GM19240 (cell line): Measurements from ENCODE around the gene ZNF318.
"Not testable (repeated sequence)": the region's sequence is repeated elsewhere in the genome, so short reads cannot be mapped to it uniquely, and the experiment has no call there.

Source experiments
- DNase-seq: peaks from one replicate; pipeline ENCODE4 v3.0.0; 2011; ENCODE audit warnings: low spot score; ENCODE audit not compliant: insufficient read length

ZNF318 gene

GRCh38 chr6:43336382-43336781, 33.1 kb downstream of the ZNF318 start:
- DNase-seq: no peak

- DNase-seq: no peak
These were observed 34.0 kb downstream of the ZNF318 start for GRCh38 chr6:43335469-43335868.

DNA sequence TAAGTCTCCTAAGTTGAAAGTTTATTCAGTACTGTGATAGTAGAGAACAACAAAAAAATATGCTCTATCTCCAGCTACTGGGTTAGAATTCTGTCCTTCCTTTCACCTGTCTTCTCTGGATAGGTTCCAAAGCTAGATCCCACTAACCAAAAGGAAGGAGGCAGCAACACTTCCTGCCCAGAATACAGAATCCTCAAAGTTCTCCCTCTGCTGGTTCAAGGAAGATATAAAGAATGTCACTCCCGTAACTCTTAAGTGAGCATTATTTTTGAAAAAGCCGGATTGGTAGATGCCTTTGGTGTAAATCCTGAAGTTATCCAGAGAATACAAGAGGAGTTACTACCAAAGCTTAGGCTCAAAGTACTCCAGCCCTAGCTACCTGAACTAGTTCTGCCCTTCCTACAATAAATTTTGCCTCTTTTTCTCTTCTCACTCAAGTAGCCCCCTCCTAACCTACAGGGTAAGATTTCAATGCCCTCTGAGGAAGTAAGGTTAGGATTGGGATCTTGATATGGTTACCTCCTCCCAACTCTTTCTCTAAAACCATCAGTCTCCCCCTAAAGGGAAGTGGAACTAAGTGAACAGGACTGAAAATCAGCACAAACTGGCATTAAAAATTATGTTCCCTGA, 34.9 kb downstream of the ZNF318 start:
- no peak for DNase-seq

DNA sequence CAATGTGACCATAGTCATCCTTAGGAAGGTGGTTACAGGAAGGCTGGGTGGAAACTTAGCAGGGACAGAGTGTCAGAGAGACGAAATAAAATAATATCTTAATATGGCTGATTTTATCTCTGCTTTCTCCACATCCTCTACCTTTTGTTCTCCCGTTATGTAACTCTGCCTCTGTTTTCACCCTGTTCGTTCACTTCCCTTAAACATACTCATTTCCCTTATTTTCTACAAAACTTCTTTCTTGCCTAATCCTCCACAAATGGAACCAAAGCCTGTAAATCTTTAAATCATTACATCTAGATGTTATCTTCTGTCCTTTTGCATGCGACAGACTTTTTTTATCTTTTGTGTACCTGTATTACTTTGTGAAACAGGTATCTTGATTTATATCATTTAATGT, 37.6 kb downstream of the ZNF318 start:
- DNase-seq: no peak

- no peak for DNase-seq
These were observed 38.0 kb downstream of the ZNF318 start for GRCh38 chr6:43331470-43331869.

- no peak for DNase-seq
These were observed 40.9 kb downstream of the ZNF318 start for GRCh38 chr6:43328528-43328927.

DNA sequence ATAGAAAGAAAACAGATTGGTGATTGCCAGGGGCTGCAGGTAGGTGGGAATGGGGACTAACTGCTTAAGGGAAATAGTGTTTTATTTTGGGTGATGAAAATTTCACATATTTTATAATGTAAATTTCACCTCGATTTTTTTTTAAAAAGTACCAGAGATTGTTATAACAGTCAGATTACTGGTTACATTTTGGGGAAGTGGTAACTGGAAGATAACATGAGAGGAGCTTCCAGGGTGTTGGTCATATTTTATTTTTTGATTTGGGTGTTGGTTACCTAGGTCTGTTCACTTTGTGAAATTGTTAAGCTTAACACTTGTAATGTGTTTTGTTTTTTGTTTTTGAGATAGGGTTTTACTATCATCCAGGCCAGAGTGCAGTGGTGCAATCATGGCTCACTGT, 43.6 kb downstream of the ZNF318 start:
- DNase-seq: no peak

DNA sequence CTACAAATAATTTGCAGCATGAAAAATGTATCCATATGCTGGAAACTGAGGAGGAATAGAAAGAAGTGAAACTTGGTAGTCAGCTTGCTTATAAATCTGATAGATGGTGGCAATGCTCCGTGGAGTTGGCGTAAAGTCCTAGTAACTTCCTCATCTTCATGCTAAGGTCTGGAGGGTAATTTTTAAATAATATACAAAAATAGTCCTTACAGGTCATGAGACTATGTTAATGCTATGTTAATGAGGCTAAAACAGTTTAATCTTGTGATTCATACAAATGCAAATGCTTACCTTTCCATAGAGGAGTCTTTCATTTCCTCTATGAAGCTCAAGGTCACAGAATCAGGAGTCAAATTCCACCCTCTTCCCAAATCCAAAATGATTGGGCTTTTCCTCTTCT, 51.4 kb downstream of the ZNF318 start:
- DNase-seq: no peak

DNA sequence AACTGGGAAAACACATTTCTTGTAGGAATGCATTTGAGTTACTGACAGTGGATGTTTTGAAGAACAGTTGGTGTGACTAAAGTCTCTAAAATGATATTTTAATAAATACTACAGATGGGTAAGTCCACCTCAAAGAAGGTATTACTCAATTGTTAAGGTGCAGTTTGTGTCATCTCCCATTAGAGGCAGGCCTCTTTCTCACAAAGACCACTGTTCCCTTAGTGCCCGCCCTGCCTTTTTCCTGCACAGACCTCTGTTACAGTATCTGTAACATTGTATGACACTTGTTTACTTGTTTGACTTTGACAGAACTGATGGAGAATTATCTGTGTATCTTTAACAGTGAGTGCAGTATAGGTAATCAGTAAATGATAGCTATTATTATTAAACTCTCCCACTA, 55.6 kb downstream of the ZNF318 start:
- DNase-seq: no peak

- DNase-seq: no peak
These were observed 57.8 kb downstream of the ZNF318 start for GRCh38 chr6:43311666-43312065.

DNA sequence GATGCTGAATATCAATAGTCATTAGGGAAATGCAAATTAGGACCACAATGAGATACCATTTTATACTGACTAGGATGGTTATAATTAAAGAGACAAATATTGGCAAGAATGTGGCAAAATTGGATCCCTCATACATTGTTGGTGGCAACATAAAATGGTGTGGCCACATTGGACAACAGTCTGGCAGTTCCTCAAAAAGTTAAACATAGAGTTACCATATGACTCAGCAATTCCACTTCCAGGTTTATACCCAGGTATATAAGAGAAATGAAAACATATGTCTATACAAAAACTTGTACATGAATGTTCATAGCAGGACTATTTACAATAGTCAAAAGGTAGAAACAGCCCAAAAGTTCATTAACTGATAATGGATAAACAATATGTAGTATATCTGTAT, 58.8 kb downstream of the ZNF318 start:
- no peak for DNase-seq

GRCh38 chr6:43310134-43310533, 59.3 kb downstream of the ZNF318 start:
- no peak for DNase-seq

DNA sequence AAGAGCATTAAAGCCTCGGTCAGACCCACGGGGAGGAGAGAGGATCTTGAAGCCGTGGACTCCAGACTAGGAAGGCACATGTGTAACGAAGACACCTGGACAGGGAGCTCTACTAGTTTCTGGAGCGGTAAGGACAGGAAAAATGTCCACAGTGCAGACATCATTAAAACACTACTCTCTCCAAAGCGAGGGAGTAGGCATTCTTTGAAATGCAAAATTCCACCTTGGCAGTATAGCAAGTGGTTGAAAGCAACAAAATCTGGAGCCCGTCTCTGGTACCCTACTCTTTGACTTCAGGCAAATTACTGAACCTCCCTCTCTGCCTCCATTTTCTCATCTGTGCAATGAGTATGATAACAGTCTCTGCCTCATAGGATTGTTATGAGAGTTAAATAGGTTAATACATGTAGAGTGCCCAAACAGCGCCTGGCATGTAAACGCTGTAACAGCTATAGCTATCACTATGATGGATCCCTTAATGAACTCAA, 60.4 kb downstream of the ZNF318 start:
- no peak for DNase-seq

DNA sequence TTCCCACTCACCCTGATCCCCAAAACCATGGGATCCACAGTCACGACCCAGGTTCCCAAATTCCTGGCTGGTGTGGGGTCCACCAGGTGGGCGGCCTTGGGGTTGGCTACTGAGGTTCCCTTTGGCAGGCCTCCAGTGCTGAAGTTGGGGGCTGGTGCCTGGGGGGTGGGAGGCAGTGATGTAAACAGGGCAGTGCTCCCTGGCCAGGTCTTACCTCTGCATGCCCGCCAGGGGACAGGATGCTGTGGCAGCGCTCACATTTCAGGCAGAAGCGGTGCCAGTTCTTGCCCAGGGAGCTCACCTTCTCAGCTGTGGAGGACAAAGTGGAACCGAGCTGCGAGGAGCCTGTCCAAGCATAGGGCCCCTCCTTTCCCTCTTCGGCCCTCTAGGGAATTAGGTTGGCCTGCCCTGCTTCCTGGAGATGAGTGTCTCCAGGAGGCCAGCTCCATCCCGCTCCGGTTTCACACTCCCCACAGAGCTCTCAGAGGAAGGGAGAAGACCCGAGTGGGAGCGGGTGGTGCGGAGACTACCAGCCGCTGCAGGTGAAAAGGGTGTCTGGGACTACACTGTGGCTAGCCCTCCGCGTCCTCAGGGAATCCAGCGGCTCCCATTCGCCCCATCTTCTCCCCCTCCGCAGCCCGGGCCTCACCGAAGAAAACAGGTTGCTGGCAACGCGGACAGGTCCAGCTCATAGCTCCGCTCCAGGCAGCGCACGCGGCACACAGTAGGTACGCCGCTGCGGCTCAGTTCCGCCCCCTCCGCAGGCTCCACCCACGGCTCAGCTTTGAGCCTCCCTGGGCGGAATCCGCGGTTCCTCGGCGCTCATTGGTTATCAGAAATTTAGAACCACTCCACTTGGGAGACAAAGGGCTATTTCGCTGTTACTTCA, 61.1 kb downstream of the ZNF318 start, which contains the start of gene CRIP3:
Gene CRIP3, minus strand, starts transcription at position 726 of the 889 bp plus-strand sequence. Its CDS starts 34 bp downstream, at position 692.
- no peak for DNase-seq

DNA sequence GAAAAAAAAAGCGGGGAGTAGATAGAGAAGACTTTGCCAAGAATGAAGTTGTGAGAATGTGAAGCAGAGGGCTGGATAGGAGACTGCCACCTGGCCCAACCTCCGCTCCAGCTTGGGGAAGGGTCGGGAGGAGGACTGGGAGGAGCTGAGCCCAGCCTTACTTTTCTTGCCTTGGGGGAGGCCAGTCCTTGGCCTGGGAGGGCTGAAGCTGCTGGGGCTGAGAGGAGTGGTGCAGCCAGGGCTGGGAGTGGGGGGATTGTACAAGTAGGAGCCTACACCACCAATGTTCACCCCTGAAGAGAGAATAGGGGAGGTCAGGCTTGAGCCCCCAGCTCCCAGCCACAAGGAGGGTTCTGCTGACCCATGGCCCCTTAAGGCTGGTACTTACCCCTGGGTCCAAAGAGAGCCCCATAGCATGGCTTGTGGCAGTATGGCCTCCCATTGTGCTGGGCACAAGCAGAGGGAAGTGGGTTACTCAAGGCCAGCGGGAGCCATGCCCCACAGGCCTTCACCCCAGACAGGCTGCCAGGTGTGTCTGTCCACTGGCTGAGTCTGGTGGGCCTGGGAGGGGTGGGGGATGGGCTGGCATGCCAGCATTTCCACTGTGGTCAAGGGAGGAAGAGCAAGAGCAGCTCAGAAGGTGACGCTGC, 61.9 kb downstream of the ZNF318 start:
- no peak for DNase-seq

- DNase-seq: no peak
These were observed 63.4 kb downstream of the ZNF318 start for GRCh38 chr6:43306086-43306485.

- no peak for DNase-seq
These were observed 64.6 kb downstream of the ZNF318 start for GRCh38 chr6:43304882-43305281.

DNA sequence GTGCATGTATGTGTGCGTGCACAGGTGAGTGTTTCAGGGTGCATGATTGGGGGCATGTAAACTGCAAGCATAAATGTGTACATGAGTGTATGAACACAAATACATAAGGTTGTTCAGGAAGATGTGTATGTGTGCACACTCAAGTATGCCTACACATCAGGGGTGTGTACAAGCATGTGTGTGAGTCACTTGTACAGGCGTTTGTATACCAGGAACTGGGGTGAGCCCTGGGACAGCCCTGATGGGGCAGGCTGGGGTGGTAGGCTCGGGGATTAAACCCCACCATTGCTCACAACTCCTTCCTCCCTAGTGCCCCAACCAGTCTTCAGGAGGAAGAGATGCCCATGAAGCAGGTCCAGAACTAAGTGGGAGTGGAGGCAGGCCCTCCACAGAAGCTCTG, 65.1 kb downstream of the ZNF318 start:
- DNase-seq: no peak

GRCh38 chr6:43303751-43304331, 65.6 kb downstream of the ZNF318 start:
- DNase-seq: no peak

GRCh38 chr6:43303006-43303405, 66.4 kb downstream of the ZNF318 start:
- DNase-seq: not testable (repeated sequence)

DNA sequence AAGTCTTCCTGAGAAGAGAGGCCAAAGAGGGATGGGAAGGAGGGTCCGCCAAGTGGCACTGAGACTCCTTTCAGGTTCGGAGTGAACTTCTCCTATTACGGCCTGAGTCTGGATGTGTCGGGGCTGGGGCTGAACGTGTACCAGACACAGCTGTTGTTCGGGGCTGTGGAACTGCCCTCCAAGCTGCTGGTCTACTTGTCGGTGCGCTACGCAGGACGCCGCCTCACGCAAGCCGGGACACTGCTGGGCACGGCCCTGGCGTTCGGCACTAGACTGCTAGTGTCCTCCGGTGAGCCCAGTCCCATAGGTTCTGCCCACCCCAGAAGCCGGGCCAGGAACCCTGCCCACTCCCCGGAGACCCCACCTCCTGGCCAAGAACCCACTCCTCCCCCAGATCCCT, 67.3 kb downstream of the ZNF318 start:
- DNase-seq: no peak
